Measurements from ENCODE around the gene ARRDC2.

ARRDC2 gene

GRCh38 chr19:18053576-18054219 lies 45.7 kb downstream of the ARRDC2 start:
- H3K9ac ChIP-seq (ENCODE audit: insufficient read length, low read depth) = no peak overlapping the region
- H3K9me3 ChIP-seq (ENCODE audit: insufficient read depth, low read length) = no peaks in the 10 kb centered on the region
- no peaks in the 10 kb centered on the region for H3K27me3 ChIP-seq (ENCODE audit: insufficient read depth, insufficient read length)
- no peak for TF ChIP-seq SUZ12 (IDR thresholded peaks at IDR 0.05; ENCODE audit: extremely low read depth, insufficient read depth, insufficient read length)
- no peak for TF ChIP-seq YY1 (IDR thresholded peaks at IDR 0.05; ENCODE audit: insufficient read depth, insufficient read length)
- TF ChIP-seq ZNF274 (IDR thresholded peaks at IDR 0.05; ENCODE audit: low read depth, low read length) = no peak
- no peak overlapping the region for H3K4me3 ChIP-seq (ENCODE audit: insufficient read length, low read depth)
- no peaks in the 10 kb centered on the region for H3K36me3 ChIP-seq (ENCODE audit: insufficient read depth, insufficient read length, low read length)
- peaks cover 7% of the 10 kb centered on the region for H3K4me1 ChIP-seq (ENCODE audit: insufficient read depth, insufficient read length)
- no peak for DNase-seq (ENCODE audit: low read depth, low spot score)

GRCh38 chr19:18055967-18056366 lies 48.0 kb downstream of the ARRDC2 start:
- no peak for TF ChIP-seq ZNF274 (IDR thresholded peaks at IDR 0.05; ENCODE audit: low read depth, low read length)
- TF ChIP-seq YY1 (IDR thresholded peaks at IDR 0.05; ENCODE audit: insufficient read depth, insufficient read length) = no peak
- TF ChIP-seq SUZ12 (IDR thresholded peaks at IDR 0.05; ENCODE audit: extremely low read depth, insufficient read depth, insufficient read length) = no peak
- H3K9me3 ChIP-seq (ENCODE audit: insufficient read depth, low read length) = no peaks in the 10 kb centered on the region
- no peak overlapping the region for H3K4me3 ChIP-seq (ENCODE audit: insufficient read length, low read depth)
- no peaks in the 10 kb centered on the region for H3K36me3 ChIP-seq (ENCODE audit: insufficient read depth, insufficient read length, low read length)
- H3K9ac ChIP-seq (ENCODE audit: insufficient read length, low read depth) = no peak overlapping the region
- DNase-seq (ENCODE audit: low read depth, low spot score) = no peak
- peaks cover 7% of the 10 kb centered on the region for H3K4me1 ChIP-seq (ENCODE audit: insufficient read depth, insufficient read length)
- H3K27me3 ChIP-seq (ENCODE audit: insufficient read depth, insufficient read length) = no peaks in the 10 kb centered on the region

GRCh38 chr19:18057557-18057956 lies 49.6 kb downstream of the ARRDC2 start:
- Histone ChIP-seq H3K4me1 (ENCODE audit: insufficient read depth, insufficient read length) (peaks cover 7% of the 10 kb centered on the region), H3K36me3 (ENCODE audit: insufficient read depth, insufficient read length, low read length) (no peaks in the 10 kb centered on the region), H3K4me3 (ENCODE audit: insufficient read length, low read depth) (no peak overlapping the region), H3K9me3 (ENCODE audit: insufficient read depth, low read length) (no peaks in the 10 kb centered on the region), H3K27me3 (ENCODE audit: insufficient read depth, insufficient read length) (no peaks in the 10 kb centered on the region), H3K9ac (ENCODE audit: insufficient read length, low read depth) (peak overlapping the region; percentile 50)
- no peak for TF ChIP-seq ZNF274 (IDR thresholded peaks at IDR 0.05; ENCODE audit: low read depth, low read length)
- no peak for TF ChIP-seq SUZ12 (IDR thresholded peaks at IDR 0.05; ENCODE audit: extremely low read depth, insufficient read depth, insufficient read length)
- no peak for TF ChIP-seq YY1 (IDR thresholded peaks at IDR 0.05; ENCODE audit: insufficient read depth, insufficient read length)
- DNase-seq (ENCODE audit: low read depth, low spot score) = no peak

GRCh38 chr19:18058208-18059009 lies 50.4 kb downstream of the ARRDC2 start:
- Histone ChIP-seq H3K9ac (ENCODE audit: insufficient read length, low read depth) (peak overlapping the region; percentile 61), H3K36me3 (ENCODE audit: insufficient read depth, insufficient read length, low read length) (no peaks in the 10 kb centered on the region), H3K9me3 (ENCODE audit: insufficient read depth, low read length) (no peaks in the 10 kb centered on the region), H3K27me3 (ENCODE audit: insufficient read depth, insufficient read length) (no peaks in the 10 kb centered on the region), H3K4me3 (ENCODE audit: insufficient read length, low read depth) (no peak overlapping the region), H3K4me1 (ENCODE audit: insufficient read depth, insufficient read length) (peaks cover 7% of the 10 kb centered on the region)
- peak; percentile 68 for DNase-seq (ENCODE audit: low read depth, low spot score)
- TF ChIP-seq SUZ12 (IDR thresholded peaks at IDR 0.05; ENCODE audit: extremely low read depth, insufficient read depth, insufficient read length) (no peak), YY1 (IDR thresholded peaks at IDR 0.05; ENCODE audit: insufficient read depth, insufficient read length) (no peak), ZNF274 (IDR thresholded peaks at IDR 0.05; ENCODE audit: low read depth, low read length) (no peak)

GRCh38 chr19:18059297-18059696 lies 51.3 kb downstream of the ARRDC2 start:
- no peak for TF ChIP-seq YY1 (IDR thresholded peaks at IDR 0.05; ENCODE audit: insufficient read depth, insufficient read length)
- TF ChIP-seq SUZ12 (IDR thresholded peaks at IDR 0.05; ENCODE audit: extremely low read depth, insufficient read depth, insufficient read length) = no peak
- no peak for TF ChIP-seq ZNF274 (IDR thresholded peaks at IDR 0.05; ENCODE audit: low read depth, low read length)
- DNase-seq (ENCODE audit: low read depth, low spot score) = no peak
- Histone ChIP-seq H3K4me1 (ENCODE audit: insufficient read depth, insufficient read length) (peaks cover 10% of the 10 kb centered on the region), H3K36me3 (ENCODE audit: insufficient read depth, insufficient read length, low read length) (no peaks in the 10 kb centered on the region), H3K4me3 (ENCODE audit: insufficient read length, low read depth) (no peak overlapping the region), H3K9ac (ENCODE audit: insufficient read length, low read depth) (no peak overlapping the region), H3K27me3 (ENCODE audit: insufficient read depth, insufficient read length) (no peaks in the 10 kb centered on the region), H3K9me3 (ENCODE audit: insufficient read depth, low read length) (no peaks in the 10 kb centered on the region)

GRCh38 chr19:18059902-18060301 lies 51.9 kb downstream of the ARRDC2 start:
- DNase-seq (ENCODE audit: low read depth, low spot score) = no peak
- Histone ChIP-seq H3K9me3 (ENCODE audit: insufficient read depth, low read length) (no peaks in the 10 kb centered on the region), H3K27me3 (ENCODE audit: insufficient read depth, insufficient read length) (no peaks in the 10 kb centered on the region), H3K9ac (ENCODE audit: insufficient read length, low read depth) (no peak overlapping the region), H3K4me1 (ENCODE audit: insufficient read depth, insufficient read length) (peaks cover 8% of the 10 kb centered on the region), H3K36me3 (ENCODE audit: insufficient read depth, insufficient read length, low read length) (no peaks in the 10 kb centered on the region), H3K4me3 (ENCODE audit: insufficient read length, low read depth) (no peak overlapping the region)
- TF ChIP-seq YY1 (IDR thresholded peaks at IDR 0.05; ENCODE audit: insufficient read depth, insufficient read length) = no peak
- TF ChIP-seq SUZ12 (IDR thresholded peaks at IDR 0.05; ENCODE audit: extremely low read depth, insufficient read depth, insufficient read length) = no peak
- no peak for TF ChIP-seq ZNF274 (IDR thresholded peaks at IDR 0.05; ENCODE audit: low read depth, low read length)

GRCh38 chr19:18060472-18060871 lies 52.5 kb downstream of the ARRDC2 start:
- no peak for DNase-seq (ENCODE audit: low read depth, low spot score)
- Histone ChIP-seq H3K27me3 (ENCODE audit: insufficient read depth, insufficient read length) (no peaks in the 10 kb centered on the region), H3K4me1 (ENCODE audit: insufficient read depth, insufficient read length) (peaks cover 8% of the 10 kb centered on the region), H3K36me3 (ENCODE audit: insufficient read depth, insufficient read length, low read length) (no peaks in the 10 kb centered on the region), H3K9me3 (ENCODE audit: insufficient read depth, low read length) (no peaks in the 10 kb centered on the region), H3K4me3 (ENCODE audit: insufficient read length, low read depth) (no peak overlapping the region), H3K9ac (ENCODE audit: insufficient read length, low read depth) (no peak overlapping the region)
- TF ChIP-seq YY1 (IDR thresholded peaks at IDR 0.05; ENCODE audit: insufficient read depth, insufficient read length) = no peak
- TF ChIP-seq ZNF274 (IDR thresholded peaks at IDR 0.05; ENCODE audit: low read depth, low read length) = no peak
- no peak for TF ChIP-seq SUZ12 (IDR thresholded peaks at IDR 0.05; ENCODE audit: extremely low read depth, insufficient read depth, insufficient read length)
